GM10248 (cell line): ENCODE measurements around the gene RAPGEF2.
A peak's percentile ranks its signal among the peaks of the same experiment; 100 is the strongest.

Experiments
- CTCF ChIA-PET: fragments of 300-600 bp; sonication (Branson Sonifier 250); formaldehyde crosslinking; extraction: SDS; loops from one replicate; lab custom pipeline; 2021; ENCODE audit warnings: antibody characterized with exemption; lab: Yijun Ruan, JAX
- POLR2A ChIA-PET: fragments of 350-650 bp; sonication (Branson Sonifier 250); formaldehyde crosslinking; extraction: SDS; loops from one replicate; lab custom pipeline; 2020; ENCODE audit warnings: antibody characterized with exemption; lab: Yijun Ruan, JAX
- DNase-seq: peaks from one replicate; pipeline ENCODE4 v3.0.0; 2012; ENCODE audit errors: extremely low spot score
- CTCF ChIP-seq: IDR thresholded peaks from 2 replicates; pipeline ENCODE4 v1.5.1; 2012; ENCODE audit warnings: mild to moderate bottlenecking, low read depth; ENCODE audit errors: extremely low read depth, missing control alignments, control extremely low read depth

RAPGEF2 gene

GRCh38 chr4:159363361-159363760, 260.5 kb downstream of the RAPGEF2 start:
- ChIA-PET POLR2A (no interaction called here), CTCF (no interaction called here)
- no peak for TF ChIP-seq CTCF
- DNase-seq = no peak

- TF ChIP-seq CTCF = no peak
- ChIA-PET CTCF (interaction anchor here (1.3 kb wide), 1 partner anchor 18 kb away, joined by 3 read pairs; no protein-coding TSS in a partner anchor), POLR2A (no interaction called here)
- DNase-seq = no peak
These were observed 264.3 kb downstream of the RAPGEF2 start for GRCh38 chr4:159366966-159367780.

GRCh38 chr4:159367781-159368080, 264.9 kb downstream of the RAPGEF2 start:
- ChIA-PET CTCF (no interaction called here), POLR2A (no interaction called here)
- peak; percentile 33 for DNase-seq
- no peak for TF ChIP-seq CTCF

GRCh38 chr4:159368320-159368719, 265.4 kb downstream of the RAPGEF2 start:
- no peak for TF ChIP-seq CTCF
- ChIA-PET CTCF (no interaction called here), POLR2A (no interaction called here)
- no peak for DNase-seq

- DNase-seq = no peak
- ChIA-PET CTCF (no interaction called here), POLR2A (no interaction called here)
- no peak for TF ChIP-seq CTCF
These were observed 266.4 kb downstream of the RAPGEF2 start for GRCh38 chr4:159369256-159369655.

GRCh38 chr4:159370286-159370685, 267.4 kb downstream of the RAPGEF2 start:
- ChIA-PET CTCF (no interaction called here), POLR2A (no interaction called here)
- TF ChIP-seq CTCF = no peak
- no peak for DNase-seq
